ENCODE results near the gene ARL8A. TPM values are rescaled to one million over a fixed set of nuclear protein-coding genes. Genes with fewer than 3 reads are reported as not detected.

The ARL8A gene
- total RNA-seq, 6 experiments from 2014 or later, result 23.1 to 57.7 (median 36.1) TPM

- TF ChIP-seq POLR2A (IDR thresholded peaks at IDR 0.05) (no peak), CTCF (IDR thresholded peaks at IDR 0.05) (no peak)
- H3K4me1 ChIP-seq, result peaks cover 0 to 19% (median 7%) of the 10 kb centered on the region in 4 donors
- no peaks in the 10 kb centered on the region for H3K27me3 ChIP-seq
- WGBS (ENCODE audit: insufficient coverage, low coverage, low lambda C conversion rate, missing lambda C conversion rate), result 49% methylated on average over 4 of the region's 8 CpGs
- no peak for DNase-seq
- intact Hi-C loops (cut with DNase I), result loop anchor here in 1 of 2 donors (5.0 kb wide), 1 partner anchor 131 kb away; no protein-coding TSS in a partner anchor
- H3K27ac ChIP-seq, result no peak overlapping the region
- ATAC-seq, result no peak
- no peak overlapping the region for H3K4me3 ChIP-seq
- peaks cover 4 to 43% (median 18%) of the 10 kb centered on the region in 4 donors for H3K36me3 ChIP-seq
- H3K9me3 ChIP-seq, result no peaks in the 10 kb centered on the region
Measured at GRCh38 chr1:202133496-202133895, 11.0 kb downstream of the ARL8A start.

GRCh38 chr1:202133001-202133400 lies 11.5 kb downstream of the ARL8A start:
- Histone ChIP-seq H3K27me3 (no peaks in the 10 kb centered on the region), H3K9me3 (no peaks in the 10 kb centered on the region), H3K4me1 (peaks cover 0 to 19% (median 7%) of the 10 kb centered on the region in 4 donors), H3K4me3 (no peak overlapping the region), H3K36me3 (peaks cover 4 to 43% (median 18%) of the 10 kb centered on the region in 4 donors), H3K27ac (no peak overlapping the region)
- WGBS (ENCODE audit: insufficient coverage, low coverage, low lambda C conversion rate, missing lambda C conversion rate), result 52% methylated on average over 7 of the region's 14 CpGs
- DNase-seq, result no peak
- intact Hi-C loops (cut with DNase I), result loop anchor here in 1 of 2 donors (5.0 kb wide), 1 partner anchor 131 kb away; no protein-coding TSS in a partner anchor
- TF ChIP-seq CTCF (IDR thresholded peaks at IDR 0.05) (no peak), POLR2A (IDR thresholded peaks at IDR 0.05) (no peak)
- ATAC-seq, result no peak

GRCh38 chr1:202131956-202132821 lies 12.3 kb downstream of the ARL8A start:
- 78% methylated on average over 10 of the region's 12 CpGs for WGBS (ENCODE audit: insufficient coverage, low coverage, low lambda C conversion rate, missing lambda C conversion rate)
- Histone ChIP-seq H3K36me3 (peaks cover 4 to 36% (median 14%) of the 10 kb centered on the region in 4 donors), H3K4me1 (peaks cover 0 to 19% (median 7%) of the 10 kb centered on the region in 4 donors), H3K27me3 (no peaks in the 10 kb centered on the region), H3K4me3 (no peak overlapping the region), H3K9me3 (no peaks in the 10 kb centered on the region), H3K27ac (no peak overlapping the region)
- ATAC-seq, result peak in 1 of 4 donors; percentile 4
- intact Hi-C loops (cut with DNase I), result loop anchor here in 1 of 2 donors (5.0 kb wide), 1 partner anchor 130 kb away; no protein-coding TSS in a partner anchor
- no peak for DNase-seq
- no peak for TF ChIP-seq CTCF (IDR thresholded peaks at IDR 0.05)
- TF ChIP-seq POLR2A (IDR thresholded peaks at IDR 0.05), result no peak

GRCh38 chr1:202130816-202131522 lies 13.6 kb downstream of the ARL8A start:
- 72% methylated on average over 4 of the region's 9 CpGs for WGBS (ENCODE audit: insufficient coverage, low coverage, low lambda C conversion rate, missing lambda C conversion rate)
- H3K4me1 ChIP-seq, result peaks cover 0 to 19% (median 7%) of the 10 kb centered on the region in 4 donors
- H3K36me3 ChIP-seq, result peaks cover 4 to 26% (median 14%) of the 10 kb centered on the region in 4 donors
- H3K27me3 ChIP-seq, result no peaks in the 10 kb centered on the region
- H3K9me3 ChIP-seq, result no peaks in the 10 kb centered on the region
- no peak for DNase-seq
- no peak for ATAC-seq
- H3K4me3 ChIP-seq, result no peak overlapping the region
- intact Hi-C loops (cut with DNase I), result loop anchor here in 1 of 2 donors (5.0 kb wide), 1 partner anchor 129 kb away; no protein-coding TSS in a partner anchor
- TF ChIP-seq CTCF (IDR thresholded peaks at IDR 0.05) (no peak), POLR2A (IDR thresholded peaks at IDR 0.05) (peak; percentile 12)
- no peak overlapping the region for H3K27ac ChIP-seq

All from right lobe of liver (tissue), 6 donors.